ENCODE measurements around the gene RDX.
A peak's percentile ranks its signal among the peaks of the same experiment; 100 is the strongest.
"Not testable (repeated sequence)": the region's sequence is repeated elsewhere in the genome, so short reads cannot be mapped to it uniquely, and the experiment has no call there.

The RDX gene

DNA sequence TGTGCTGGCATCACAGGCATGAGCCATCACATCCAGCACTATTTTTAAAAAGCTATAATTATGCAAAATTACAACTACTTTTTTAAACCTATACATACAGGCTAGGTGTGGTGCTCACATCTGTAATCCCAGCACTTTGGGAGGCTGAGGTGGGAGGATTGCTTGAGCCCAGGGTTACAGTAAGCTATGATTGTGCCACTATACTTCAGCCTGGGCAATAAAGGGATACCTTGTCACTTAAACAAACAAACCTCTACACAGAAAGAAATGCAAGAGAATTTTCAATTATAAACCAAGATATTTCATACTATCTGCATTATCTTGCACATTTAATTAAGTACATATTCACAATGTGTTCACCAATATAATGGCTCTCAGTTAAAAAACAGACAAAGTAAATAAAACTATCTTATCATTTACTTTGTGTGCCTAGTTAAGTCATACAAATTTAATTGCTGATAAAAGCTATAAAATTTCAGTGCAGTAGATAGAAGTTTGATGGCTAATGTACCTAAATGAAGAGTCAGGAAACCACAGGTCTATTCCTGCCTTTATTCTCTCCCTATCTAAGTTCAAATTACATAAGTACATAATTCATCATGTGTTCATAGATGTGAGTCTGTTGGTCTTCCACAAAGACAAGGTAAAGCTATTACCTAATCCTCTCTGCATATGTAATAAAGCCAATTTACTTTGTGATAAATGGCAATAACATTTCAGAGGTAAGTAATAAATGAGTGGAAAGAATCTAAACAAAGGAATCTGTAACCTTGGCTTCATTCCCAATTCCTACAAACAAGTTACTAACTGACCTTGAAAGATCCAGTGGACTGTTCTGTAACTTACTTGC, 9.0 kb upstream of the RDX start:
- DNase-seq, result peak; percentile 86

DNA sequence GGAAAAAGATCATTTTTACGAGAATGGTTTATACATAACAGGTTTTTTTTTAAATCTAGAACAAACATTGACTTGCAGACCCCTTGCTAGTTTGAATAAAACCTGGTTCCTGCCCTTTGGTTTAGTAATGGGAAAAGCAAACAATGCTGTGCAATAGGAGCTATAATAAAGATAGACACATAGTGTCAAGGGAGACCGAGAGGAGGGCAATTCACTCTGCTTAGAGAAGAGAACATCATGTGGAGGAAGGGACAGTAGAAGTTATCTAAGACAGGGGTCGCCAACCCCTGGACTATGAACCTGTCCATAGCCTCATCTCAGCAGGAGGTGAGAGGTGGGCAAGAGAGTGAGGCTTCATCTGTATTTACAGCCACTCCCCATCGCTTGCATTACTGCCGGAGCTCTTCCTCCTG, 7.0 kb upstream of the RDX start:
- DNase-seq, result no peak

- DNase-seq, result no peak
These were observed 5.2 kb upstream of the RDX start for GRCh38 chr11:110301577-110301976.

- DNase-seq, result no peak
These were observed 4.6 kb upstream of the RDX start for GRCh38 chr11:110301032-110301431.

DNA sequence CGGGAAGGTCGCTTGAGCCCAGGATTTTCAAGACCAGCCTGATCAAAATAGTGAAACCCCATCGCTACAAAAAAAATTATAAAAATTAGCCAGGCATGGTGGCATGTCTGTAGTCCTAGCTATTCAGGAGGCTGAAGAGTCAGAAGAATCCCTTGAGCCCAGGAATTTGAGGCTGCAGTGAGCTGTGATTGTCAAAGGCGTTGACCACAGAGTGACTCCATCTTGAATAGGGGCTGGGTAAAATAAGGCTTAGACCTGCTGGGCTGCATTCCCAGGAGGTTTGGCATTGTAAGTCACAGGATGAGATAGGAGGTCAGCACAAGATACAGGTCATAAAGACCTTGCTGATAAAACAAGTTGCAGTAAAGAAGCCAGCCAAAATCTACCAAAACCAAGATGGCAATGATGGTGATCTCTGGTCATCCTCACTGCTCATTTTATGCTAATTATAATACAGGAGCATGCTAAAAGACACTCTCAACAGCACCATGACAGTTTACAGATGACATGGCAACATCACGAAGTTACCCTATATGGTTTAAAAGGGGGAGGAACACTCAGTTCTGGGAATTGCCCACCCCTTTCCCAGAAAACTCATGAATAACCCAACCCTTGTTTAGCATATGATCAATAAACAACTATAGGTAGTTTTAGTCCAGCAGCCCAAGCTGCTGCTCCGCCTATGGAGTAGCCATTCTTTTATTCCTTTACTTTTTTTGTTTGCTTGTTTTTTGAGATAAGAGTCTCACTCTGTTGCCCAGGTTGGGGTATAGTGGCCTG, 2.8 kb upstream of the RDX start:
- no peak for DNase-seq

DNA sequence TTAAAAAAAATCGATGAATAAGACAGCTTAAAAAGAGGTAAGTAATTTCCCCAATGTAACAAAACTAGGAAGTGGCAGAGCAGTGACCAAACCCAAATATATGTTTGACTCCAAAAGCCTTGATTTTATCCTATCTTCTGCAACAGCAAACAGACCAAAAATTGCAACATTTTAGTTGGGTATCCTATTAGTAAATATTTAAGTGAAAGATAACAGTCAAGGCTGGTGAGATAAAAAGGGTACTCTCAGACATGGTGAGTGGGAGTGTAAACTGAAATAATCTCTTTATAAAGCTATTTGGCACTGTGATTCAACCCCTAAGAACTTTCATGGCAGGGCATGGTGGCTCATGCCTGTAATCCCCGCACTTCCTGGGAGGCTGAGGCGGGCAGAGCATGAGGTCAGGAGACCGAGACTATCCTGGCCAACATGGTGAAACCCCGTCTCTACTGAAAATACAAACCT, 1.9 kb upstream of the RDX start:
- no peak for DNase-seq

- no peak for DNase-seq
These were observed 1.4 kb upstream of the RDX start for GRCh38 chr11:110297726-110298300.

- no peak for DNase-seq
These were observed 787 bp upstream of the RDX start for GRCh38 chr11:110297076-110297725.

DNA sequence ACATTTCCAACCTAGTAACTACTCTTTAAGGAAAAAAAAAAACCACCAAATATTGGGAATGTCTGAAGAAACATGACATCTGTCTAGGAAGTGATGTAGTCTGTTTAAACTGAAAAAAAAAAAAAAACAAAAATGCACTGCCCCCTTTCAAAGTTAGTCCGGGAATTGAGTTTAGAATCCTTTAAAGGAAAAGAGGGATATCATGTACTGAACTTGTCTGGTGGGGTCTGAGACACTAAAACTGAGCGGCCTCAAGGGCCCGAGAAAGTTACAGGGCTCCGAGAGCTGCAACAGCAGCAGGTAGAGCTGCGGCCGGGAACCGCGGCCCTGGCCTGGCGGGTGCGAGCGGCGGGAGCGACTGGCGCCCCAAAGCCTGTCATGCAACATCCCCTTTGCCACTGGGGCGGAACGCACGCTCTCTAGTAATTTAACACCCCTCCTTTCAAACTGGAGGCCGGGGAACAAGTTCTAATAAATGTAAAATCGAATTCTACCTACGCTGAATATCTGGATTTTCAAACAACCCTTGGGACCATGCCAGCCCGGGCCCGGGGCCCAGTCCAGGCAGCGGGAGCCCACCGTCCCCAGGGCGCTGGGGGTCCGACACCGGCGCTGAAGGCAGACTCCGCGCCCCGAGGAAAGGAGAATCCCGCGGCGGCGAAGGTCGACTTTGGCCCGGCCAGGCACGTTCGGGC, 736 bp downstream of the RDX start:
- no peak for DNase-seq

DNA sequence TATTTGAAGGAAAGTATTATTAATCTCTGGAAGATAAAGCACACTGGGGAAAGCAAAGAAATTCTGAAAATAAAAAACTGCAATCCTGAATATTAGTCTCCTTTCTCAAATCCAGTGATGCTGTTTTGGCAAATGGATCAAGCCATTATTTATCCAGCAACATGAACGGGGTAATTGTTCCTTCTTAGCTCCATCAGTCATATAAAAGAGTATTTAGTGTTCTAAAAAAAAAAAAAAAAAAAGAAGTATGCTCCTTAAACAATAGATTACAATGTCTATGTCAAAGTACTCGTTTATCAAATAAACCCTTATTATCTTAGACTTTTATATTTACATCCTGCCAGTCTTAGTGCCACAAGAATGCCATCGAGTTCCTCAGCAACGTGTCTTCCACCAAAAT, 1.3 kb downstream of the RDX start:
- DNase-seq, result no peak

DNA sequence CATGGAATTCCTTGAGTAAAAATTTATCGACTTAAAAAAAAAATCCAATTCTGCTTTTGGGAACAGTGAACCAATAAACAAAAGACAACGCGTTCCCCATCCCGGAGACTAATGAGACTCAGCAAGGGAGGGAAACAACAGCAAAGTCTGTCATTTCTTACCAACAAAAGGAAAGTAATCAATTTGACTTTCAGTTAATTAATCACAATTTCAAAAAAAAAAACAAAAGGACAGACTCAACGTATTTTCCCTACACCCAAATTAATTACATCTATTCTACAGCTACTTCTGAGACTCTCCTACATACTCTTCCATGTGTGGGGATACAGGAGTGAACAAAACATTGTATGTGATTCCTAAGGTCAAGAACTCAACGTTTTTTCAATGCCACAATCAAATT, 1.9 kb downstream of the RDX start:
- no peak for DNase-seq

DNA sequence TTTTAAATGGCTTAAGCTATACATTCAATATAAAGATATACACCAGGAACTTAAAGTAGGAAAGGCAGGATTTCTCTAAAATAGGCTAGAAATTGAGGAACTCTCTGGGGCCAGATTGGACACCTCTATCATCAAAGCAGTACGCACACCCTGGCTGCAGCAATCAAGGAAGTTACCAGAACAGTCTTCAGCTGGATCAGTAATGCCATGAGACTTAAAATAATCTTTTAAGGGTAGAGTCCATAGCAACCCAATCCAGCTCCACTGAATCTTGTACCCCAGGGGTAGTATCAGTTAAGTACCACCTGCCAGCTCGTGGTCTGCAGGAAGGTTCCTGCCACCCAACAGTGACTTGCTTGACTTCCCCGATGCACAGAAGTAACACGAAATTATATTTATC, 3.0 kb downstream of the RDX start:
- DNase-seq, result no peak

GRCh38 chr11:110292146-110292545, 4.3 kb downstream of the RDX start:
- not testable (repeated sequence) for DNase-seq

GRCh38 chr11:110290591-110291334, 5.7 kb downstream of the RDX start:
- DNase-seq, result no peak

GRCh38 chr11:110289472-110289871, 6.9 kb downstream of the RDX start:
- no peak for DNase-seq

GRCh38 chr11:110287537-110287936, 8.9 kb downstream of the RDX start:
- no peak for DNase-seq

DNA sequence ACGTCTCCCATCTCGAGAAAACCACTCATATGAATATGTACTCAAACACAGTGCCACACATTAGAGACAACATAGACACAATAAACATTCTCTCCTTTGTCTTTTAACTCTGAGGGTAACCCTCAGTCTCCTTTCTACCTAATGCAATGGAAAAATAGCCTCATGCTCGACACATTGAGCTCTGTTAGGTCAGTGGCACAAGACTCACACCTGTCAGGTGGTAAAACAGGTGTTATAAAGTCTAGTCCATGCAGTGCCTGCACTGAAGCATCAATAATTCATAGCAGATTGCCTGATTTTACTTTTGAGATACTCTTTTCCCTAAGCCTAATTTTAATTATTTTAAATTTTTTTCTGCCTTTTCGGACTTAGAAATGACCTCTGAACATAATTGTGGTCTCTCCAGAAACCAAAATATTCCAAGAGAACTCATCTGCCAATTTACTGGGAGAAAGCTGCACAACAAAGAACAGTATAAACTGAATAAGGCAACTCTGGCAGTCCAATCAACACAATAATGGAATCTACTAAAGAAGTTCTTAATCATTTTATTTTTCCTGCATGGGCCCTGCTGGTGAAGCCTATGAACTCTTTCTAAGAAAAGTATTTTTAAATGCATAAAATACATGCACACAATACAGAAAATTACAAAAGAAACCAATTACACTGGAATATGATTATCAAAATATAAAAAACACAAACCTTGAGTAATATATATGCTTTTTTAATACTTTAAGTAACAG, 9.9 kb downstream of the RDX start:
- peak; percentile 81 for DNase-seq

DNA sequence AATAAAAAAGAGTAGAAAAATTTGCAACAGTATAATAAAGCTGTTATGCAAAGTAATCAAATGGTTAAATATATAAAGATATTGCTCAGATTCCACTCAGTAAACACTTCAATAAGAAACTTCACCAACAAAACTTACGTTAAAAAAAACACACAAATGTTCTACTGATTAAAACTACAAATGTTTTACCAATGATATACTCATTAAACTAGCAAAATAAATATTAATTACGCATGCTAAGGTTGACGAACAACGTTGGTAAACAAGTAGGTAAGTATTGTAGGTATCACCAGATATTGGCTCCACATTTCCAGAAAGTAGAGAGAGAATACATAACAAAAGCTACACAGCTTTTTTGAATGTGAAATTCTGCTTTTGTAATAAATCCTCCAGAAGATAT, 12.6 kb downstream of the RDX start:
- DNase-seq, result no peak

DNA sequence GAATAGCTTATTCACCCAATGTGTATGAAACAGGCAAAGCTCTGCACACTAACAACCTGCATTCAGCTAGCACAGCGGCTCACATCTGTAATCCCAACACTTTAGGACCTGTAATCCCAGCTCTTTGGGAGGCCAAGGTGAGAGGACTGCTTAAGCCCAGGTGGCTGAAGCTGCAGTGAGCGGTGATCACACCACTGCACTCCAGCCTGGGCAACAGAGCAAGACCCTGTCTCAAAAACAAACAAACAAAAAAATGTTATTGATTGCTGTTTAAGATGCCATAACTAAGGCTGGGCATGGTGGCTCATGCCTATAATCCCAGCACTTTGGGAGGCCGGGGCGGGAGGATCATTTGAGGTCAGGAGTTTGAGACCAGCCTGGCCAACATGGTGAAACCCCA, 15.8 kb downstream of the RDX start:
- not testable (repeated sequence) for DNase-seq

DNA sequence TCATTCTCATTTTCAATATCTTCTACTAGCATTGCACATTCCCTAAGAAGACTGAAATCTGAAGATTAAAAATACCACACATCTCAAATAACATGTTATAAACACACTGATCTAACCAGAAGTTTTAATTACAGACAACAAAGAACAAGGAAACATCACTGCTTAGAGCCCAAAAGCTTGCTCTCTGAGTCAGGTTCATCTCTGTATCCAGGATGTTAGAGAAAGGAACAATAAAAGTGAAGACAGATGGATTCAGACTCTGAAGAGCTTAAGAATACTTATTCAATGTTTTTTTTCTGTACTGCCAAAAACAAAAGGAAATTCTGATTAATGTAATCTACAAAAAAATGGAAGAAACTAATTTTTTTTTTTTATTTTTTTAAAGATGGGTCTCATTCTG, 16.5 kb downstream of the RDX start:
- no peak for DNase-seq

- DNase-seq, result no peak
These were observed 23.5 kb downstream of the RDX start for GRCh38 chr11:110272919-110273318.
